GM21529 (cell line): ENCODE data around the gene RP9.
"Not testable (repeated sequence)": the region's sequence is repeated elsewhere in the genome, so short reads cannot be mapped to it uniquely, and the experiment has no call there.

ENCODE experiments used
- ATAC-seq: cut with Tn5 transposase; IDR thresholded peaks from one replicate; pipeline ENCODE4 v1.9.1; 2021; ENCODE audit not compliant: unreplicated experiment

Gene RP9

DNA sequence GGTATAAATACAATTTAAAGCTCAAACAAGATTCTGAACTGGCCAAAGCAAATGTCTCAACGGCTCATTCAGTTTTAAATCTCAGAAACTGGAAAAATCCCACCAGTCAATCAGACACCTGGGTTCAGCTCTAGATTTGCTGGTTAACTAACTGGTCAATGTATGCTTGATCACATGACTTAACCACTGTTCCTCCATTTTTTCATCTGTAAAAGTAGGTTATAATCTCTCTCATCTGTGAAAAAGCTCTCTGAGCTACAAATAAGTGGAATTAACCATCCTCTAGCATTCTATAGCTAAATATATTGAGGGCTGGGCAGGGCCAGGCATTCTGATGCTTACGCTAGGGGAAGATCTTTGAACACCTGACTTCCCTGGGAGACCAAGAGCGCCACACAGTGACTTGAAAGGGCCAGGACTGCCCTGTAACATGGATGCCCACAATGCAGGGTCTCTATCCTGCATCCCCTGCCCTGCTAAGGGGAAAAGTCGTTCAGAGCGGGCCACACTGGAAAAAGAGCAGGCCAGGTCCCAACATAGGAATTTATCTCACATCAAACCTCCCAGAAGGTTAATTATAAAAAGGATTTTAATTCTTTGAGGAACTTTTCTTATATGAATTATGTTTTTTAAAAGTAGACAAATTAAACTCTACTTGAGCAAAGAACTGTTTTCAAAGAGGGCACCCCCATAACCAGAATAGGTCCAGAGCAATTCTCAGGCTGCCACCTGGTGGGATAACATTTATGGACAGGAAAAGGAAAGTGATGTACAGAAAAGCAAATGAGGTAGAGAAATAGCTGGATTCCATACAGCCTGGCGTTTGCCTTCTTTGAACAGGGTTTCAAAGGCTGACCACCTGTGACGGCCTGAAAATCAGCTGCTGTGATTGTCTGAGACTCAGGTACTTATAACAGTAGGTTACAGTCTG is 1.8 kb downstream of the RP9 start:
- peak; percentile 49 for ATAC-seq

- no peak for ATAC-seq
These were observed 7.3 kb downstream of the RP9 start for GRCh38 chr7:33101906-33102305.

- no peak for ATAC-seq
These were observed 8.4 kb downstream of the RP9 start for GRCh38 chr7:33100770-33101169.

DNA sequence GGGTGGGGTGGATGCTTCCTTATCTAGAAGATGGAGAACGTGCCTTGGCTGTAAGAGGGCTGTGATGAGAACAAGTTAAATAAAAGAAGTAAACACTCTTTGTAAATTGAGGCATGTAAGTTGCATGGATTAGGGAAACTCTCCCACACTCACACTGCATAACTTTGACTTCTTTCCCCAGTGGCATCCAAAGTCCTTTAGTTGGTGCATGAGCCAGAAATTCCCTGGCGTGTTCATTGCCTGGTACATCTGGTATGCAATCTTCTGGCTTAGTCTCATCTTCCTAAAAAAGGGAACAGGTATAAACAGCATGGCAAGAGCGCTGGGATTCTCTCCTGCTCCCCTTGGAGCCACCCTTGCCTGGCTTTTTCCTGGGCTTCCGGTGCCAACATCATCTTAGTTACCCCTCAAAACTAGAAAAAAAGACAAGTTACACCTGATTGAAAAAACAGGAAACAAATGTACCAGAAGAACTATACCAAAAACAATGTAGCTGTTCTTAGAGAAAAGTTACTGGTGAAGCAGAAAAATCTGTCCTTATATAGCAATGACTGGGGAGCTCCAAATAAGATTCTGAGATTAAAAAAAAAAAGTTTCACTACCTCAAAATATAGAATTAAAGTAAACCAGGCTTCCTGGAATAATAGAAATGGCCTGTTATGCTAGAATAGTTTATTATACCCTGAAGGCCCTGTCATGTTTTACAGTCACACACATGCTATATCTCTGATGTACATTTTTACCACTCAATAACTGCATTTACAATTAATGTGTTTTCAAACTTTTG is 9.9 kb downstream of the RP9 start:
- ATAC-seq: no peak

DNA sequence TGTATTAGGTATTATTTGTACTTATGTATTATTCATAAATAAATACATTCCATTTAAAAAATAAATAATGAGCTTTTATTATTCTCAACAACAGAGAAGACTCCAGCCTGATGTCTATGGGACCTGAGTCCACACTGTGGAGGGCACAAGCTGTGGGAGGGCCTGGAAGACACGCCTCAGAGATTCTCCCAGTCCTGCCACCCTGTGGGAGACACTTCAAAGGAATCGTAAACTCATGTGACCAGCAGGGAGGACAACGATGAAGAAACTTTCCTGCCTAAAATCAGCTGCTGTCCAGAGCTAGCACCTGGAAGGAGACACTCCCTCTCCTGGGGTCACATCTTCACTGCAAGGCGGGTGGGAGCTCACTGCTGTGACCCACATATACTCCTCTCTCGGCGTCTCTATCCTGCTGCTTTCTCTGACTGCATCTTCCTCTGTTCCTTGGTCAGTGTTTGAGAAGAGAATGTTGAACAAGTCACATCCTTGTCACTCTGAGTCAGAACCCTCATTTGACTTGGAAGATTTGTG is 14.4 kb downstream of the RP9 start:
- not testable (repeated sequence) for ATAC-seq

GRCh38 chr7:33093266-33093665 is 15.9 kb downstream of the RP9 start:
- no peak for ATAC-seq

- ATAC-seq: no peak
These were observed 17.5 kb downstream of the RP9 start for GRCh38 chr7:33091641-33092191.

DNA sequence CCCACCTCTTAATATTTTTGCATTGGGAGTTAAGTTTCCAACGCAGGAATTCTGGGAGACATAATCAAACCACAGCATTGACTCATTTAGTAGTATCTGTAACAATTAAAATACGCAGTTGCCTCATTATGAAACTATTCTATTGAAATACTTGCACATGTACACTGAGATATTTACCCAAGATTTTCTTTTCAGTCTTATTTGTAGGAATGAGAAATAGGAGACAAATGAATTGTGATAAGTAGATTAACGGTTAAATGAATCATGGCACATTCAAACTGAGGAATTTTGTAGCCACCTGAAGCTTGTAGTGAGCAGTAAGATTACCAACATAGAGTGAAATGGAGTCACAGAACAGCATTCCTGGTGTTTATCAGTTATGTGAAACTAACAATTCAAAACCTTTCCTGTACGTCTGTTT is 18.1 kb downstream of the RP9 start:
- ATAC-seq: no peak

GRCh38 chr7:33089142-33089541 is 20.1 kb downstream of the RP9 start:
- no peak for ATAC-seq

GRCh38 chr7:33087858-33088257 is 21.3 kb downstream of the RP9 start:
- ATAC-seq: no peak

DNA sequence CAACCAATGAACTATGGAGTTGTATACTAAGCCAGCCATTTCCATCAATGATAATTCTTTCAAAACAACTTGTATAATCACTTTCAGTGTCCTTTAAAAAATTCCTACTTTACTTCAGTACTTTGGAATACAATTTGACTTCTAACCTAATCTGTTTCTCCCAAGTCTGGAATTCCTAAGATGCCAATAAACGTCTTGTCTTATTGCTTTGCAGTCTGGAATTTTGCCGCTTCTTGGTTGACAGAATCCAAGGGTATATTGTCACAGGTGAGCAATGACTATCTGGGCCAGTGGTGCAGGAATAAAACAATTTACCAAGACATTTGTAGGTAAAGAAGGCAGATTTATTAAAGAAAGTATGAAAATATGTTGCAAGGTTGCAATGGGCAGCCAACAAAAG is 21.8 kb downstream of the RP9 start:
- ATAC-seq: no peak

DNA sequence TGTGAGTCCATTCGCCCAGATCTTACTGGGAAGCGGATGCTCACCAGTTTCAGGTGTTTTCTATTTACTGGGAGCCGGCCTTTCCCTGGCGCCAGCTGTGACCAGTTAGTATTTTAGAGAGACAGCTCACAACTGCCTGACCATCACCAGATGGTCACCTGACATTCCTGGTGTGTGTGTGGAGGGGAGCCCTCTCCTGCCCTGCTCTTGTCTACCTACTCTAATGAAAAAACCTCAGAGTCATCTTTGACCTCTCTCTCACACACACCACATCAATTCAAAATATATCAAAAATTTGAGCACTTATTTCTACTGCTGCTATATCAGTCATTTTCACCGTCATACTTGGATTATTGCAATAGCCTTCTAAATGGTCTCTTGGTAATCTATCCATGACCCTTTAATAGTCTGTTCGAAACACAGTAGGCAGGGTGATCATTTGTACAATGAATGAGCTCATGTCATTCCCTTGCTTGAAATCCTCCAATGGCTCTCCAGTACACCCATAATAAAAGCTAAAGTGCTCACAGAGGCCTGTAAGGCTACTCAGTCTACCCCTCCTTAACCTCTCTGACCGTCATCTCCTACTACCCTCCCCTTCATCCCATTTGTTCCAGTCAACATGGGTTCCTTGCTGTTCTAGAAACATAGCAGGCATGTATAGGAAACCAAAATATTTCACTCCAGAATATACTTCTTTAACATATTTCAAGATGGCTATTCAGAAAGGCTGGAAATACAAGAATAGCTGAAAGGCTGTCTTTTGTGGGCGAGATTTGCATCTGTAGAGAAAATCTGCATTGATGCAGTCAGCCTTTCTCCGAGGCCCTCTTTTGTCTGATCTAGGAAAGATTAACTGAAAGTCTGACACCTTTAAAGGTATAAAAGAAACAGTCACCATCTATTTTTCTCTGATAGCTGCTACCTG is 29.2 kb downstream of the RP9 start:
- ATAC-seq: no peak

DNA sequence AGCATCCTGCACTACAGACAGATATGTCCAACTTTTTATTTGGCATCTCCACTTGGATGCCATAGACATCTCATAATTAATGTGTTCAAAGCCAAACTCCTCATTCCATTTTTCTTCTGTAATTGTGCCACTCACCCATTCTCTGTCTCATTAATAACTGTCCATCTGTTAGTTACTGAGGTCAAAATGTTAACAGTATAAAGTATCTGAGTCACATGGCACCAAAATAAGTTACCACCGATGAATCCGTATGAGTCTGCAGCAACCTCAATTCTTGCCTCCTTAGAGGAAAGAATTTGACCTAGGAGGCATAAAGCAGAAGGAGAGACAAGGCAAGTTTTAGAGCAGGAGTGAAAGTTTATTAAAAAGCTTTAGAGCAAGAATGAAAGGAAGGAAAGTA is 30.1 kb downstream of the RP9 start:
- no peak for ATAC-seq

- ATAC-seq: no peak
These were observed 32.5 kb downstream of the RP9 start for GRCh38 chr7:33076737-33077136.

DNA sequence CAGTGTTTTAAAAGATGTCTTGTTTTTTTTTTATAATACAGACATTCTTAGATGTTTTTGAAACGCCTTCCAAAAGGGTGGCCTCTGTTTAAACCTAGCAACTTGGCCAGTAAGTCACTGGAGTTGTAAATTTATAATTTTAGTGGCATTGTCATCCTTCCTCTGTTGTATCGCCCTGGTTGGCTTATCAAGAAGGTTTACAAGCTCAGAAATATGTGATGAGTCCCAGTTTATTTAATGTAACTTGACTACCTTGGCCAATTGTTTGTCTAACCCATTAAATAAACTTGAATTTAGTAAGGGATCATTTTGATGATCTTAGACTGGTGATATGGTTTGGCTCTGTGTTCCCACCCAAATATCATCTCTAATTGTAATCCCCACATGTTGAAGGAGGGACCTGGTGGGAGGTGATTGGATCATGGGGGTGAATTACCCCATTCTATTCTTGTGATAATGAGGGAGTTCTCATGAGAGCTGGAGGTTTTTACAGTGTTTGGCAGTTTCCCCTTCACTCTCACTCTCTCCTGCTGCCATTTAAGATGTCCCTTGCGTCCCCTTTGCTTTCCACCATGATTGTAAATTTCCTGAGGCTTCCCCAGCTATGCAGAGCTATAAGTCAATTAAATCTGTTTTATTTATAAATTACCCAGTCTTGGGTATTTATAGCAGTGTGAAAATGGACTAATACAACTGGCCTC is 33.2 kb downstream of the RP9 start:
- no peak for ATAC-seq

GRCh38 chr7:33073243-33073642 is 36.0 kb downstream of the RP9 start:
- ATAC-seq: no peak

DNA sequence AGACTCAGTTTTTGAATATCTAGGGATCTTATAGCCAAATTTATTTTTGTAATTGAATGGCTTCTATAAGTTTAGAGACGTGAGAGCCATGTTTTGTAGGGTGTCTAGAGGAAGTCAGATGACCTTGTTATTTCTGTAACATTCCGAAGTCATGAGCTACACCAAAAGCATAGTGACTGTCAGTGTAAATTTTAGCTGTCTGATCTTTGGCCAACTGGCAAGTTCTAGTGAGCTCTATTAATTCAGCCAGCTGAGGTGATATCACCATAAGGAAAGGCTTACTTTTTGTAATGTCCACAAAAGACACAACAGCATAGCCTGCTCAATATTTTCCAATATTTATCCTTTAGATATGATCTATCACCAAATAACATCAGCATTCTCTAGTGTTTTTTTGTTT is 36.7 kb downstream of the RP9 start:
- ATAC-seq: no peak

DNA sequence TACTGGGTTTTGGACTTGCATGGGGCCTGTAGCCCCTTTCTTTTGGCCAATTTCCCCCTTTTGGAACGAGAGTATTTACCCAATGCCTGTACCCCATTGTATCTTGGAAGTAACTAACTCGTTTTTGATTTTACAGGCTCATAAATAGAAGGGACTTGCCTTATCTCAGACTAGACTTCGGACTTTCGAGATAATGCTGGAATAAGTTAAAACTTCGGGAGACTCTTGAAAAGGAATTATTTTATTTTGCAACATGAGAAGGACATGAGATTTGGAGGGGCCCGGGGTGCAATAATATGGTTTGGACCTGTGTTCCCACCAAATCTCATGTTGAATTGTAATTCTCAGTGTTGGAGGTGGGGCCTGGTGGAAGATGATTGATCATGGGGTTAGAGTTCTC is 38.4 kb downstream of the RP9 start:
- ATAC-seq: no peak

- no peak for ATAC-seq
These were observed 38.9 kb downstream of the RP9 start for GRCh38 chr7:33070277-33070676.

DNA sequence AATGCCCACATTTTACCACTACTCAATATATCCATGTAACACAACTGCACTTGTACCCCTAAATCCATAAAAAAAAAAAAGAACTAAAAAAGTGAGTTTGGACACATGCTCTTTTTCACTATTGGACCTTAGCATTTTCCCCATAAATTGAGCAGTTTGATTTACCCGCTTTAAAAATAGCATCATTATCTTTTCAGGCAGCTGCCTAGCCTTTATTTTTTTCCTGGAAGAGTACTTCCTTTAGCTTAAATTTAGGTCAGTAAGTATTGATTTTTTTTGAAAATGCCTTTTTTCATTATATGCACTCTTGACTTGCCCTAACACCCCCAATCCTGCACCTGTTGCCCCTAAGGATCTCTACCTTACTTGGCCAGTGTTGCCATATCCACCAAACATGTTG is 41.3 kb downstream of the RP9 start:
- ATAC-seq: no peak
